ENCODE measurements around the gene KIAA1191.

- TF ChIP-seq, protein P1, sequence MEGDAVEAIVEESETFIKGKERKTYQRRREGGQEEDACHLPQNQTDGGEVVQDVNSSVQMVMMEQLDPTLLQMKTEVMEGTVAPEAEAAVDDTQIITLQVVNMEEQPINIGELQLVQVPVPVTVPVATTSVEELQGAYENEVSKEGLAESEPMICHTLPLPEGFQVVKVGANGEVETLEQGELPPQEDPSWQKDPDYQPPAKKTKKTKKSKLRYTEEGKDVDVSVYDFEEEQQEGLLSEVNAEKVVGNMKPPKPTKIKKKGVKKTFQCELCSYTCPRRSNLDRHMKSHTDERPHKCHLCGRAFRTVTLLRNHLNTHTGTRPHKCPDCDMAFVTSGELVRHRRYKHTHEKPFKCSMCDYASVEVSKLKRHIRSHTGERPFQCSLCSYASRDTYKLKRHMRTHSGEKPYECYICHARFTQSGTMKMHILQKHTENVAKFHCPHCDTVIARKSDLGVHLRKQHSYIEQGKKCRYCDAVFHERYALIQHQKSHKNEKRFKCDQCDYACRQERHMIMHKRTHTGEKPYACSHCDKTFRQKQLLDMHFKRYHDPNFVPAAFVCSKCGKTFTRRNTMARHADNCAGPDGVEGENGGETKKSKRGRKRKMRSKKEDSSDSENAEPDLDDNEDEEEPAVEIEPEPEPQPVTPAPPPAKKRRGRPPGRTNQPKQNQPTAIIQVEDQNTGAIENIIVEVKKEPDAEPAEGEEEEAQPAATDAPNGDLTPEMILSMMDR (conservative IDR thresholded peaks at IDR 0.05; ENCODE audit: low read length), result peak; percentile 62
- no peak for TF ChIP-seq EZH2phosphoT487 (IDR thresholded peaks at IDR 0.05; ENCODE audit: borderline replicate concordance, low read depth, low read length)
Measured at GRCh38 chr5:176319827-176320554, 41.6 kb downstream of the KIAA1191 start.
